Measurements from ENCODE around the gene MAML2.

The MAML2 gene

GRCh38 chr11:96215110-96215782, 127.7 kb downstream of the MAML2 start:
- DNase-seq (ENCODE audit: low read depth), result no peak
- no peak for TF ChIP-seq CTCF (conservative IDR thresholded peaks at IDR 0.05; ENCODE audit: low read depth, low read length)
- no peak overlapping the region for H3K4me3 ChIP-seq (ENCODE audit: low read length)

- TF ChIP-seq CTCF (conservative IDR thresholded peaks at IDR 0.05; ENCODE audit: low read depth, low read length), result no peak
- no peak overlapping the region for H3K4me3 ChIP-seq (ENCODE audit: low read length)
- no peak for DNase-seq (ENCODE audit: low read depth)
These were observed 128.3 kb downstream of the MAML2 start for GRCh38 chr11:96214777-96215109.

- no peak for DNase-seq (ENCODE audit: low read depth)
- H3K4me3 ChIP-seq (ENCODE audit: low read length), result no peak overlapping the region
- TF ChIP-seq CTCF (conservative IDR thresholded peaks at IDR 0.05; ENCODE audit: low read depth, low read length), result no peak
These were observed 129.5 kb downstream of the MAML2 start for GRCh38 chr11:96213500-96213899.

- no peak overlapping the region for H3K4me3 ChIP-seq (ENCODE audit: low read length)
- TF ChIP-seq CTCF (conservative IDR thresholded peaks at IDR 0.05; ENCODE audit: low read depth, low read length), result no peak
- no peak for DNase-seq (ENCODE audit: low read depth)
These were observed 131.6 kb downstream of the MAML2 start for GRCh38 chr11:96211436-96211835.

- H3K4me3 ChIP-seq (ENCODE audit: low read length), result no peak overlapping the region
- no peak for TF ChIP-seq CTCF (conservative IDR thresholded peaks at IDR 0.05; ENCODE audit: low read depth, low read length)
- no peak for DNase-seq (ENCODE audit: low read depth)
These were observed 135.2 kb downstream of the MAML2 start for GRCh38 chr11:96207459-96208449.

GRCh38 chr11:96206955-96207354, 136.0 kb downstream of the MAML2 start:
- H3K4me3 ChIP-seq (ENCODE audit: low read length), result no peak overlapping the region
- DNase-seq (ENCODE audit: low read depth), result no peak
- TF ChIP-seq CTCF (conservative IDR thresholded peaks at IDR 0.05; ENCODE audit: low read depth, low read length), result no peak

- TF ChIP-seq CTCF (conservative IDR thresholded peaks at IDR 0.05; ENCODE audit: low read depth, low read length), result no peak
- no peak for DNase-seq (ENCODE audit: low read depth)
- no peak overlapping the region for H3K4me3 ChIP-seq (ENCODE audit: low read length)
These were observed 137.6 kb downstream of the MAML2 start for GRCh38 chr11:96205460-96205809.
